OCI-LY3 (cell line): ENCODE results near the gene SMCO3.

Experiments
- EZH2phosphoT487 ChIP-seq: fragments of 200-600 bp; shearing (Covaris generic); IDR thresholded peaks from 2 replicates; pipeline ENCODE4 v1.6.1; 2018; ENCODE audit warnings: antibody characterized with exemption, mixed run types, low read depth
- TF ChIP-seq, protein P1 (sequence below): fragments of 200-600, 300-600 bp; sonication (generic); IDR thresholded peaks from 2 replicates; pipeline ENCODE4 v1.5.1; 2014; ENCODE audit warnings: antibody characterized with exemption, low read length, low read depth

DNA sequence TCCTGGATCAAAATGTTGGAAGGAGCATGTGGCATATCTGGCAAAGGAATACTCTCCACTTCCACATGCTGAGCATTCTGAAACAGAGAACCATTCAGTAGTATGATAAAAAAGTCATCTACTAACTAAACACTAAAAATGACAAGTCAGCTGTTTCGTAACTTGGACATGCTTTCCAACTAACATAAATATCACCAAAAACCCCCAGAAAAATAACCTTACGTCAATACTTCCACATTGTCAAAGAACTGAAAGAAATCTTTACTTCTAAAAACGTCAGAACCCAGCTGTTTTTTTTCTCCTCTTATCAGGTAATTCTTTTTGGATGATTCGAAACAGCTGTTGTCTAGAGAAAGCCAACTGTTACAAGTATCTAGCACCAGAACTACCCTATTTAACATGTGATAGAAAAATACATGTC lies 18.9 kb downstream of the SMCO3 start:
- TF ChIP-seq, protein P1, sequence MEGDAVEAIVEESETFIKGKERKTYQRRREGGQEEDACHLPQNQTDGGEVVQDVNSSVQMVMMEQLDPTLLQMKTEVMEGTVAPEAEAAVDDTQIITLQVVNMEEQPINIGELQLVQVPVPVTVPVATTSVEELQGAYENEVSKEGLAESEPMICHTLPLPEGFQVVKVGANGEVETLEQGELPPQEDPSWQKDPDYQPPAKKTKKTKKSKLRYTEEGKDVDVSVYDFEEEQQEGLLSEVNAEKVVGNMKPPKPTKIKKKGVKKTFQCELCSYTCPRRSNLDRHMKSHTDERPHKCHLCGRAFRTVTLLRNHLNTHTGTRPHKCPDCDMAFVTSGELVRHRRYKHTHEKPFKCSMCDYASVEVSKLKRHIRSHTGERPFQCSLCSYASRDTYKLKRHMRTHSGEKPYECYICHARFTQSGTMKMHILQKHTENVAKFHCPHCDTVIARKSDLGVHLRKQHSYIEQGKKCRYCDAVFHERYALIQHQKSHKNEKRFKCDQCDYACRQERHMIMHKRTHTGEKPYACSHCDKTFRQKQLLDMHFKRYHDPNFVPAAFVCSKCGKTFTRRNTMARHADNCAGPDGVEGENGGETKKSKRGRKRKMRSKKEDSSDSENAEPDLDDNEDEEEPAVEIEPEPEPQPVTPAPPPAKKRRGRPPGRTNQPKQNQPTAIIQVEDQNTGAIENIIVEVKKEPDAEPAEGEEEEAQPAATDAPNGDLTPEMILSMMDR = no peak
- TF ChIP-seq EZH2phosphoT487 = no peak
